Measurements from ENCODE around the gene TMCC3. TPM values are rescaled to one million over a fixed set of nuclear protein-coding genes. Genes with fewer than 3 reads are reported as not detected.
A peak's percentile ranks its signal among the peaks of the same experiment; 100 is the strongest.
"Not testable (repeated sequence)": the region's sequence is repeated elsewhere in the genome, so short reads cannot be mapped to it uniquely, and the experiment has no call there.

The TMCC3 gene
- polyA plus RNA-seq, 1 donor (not counting 4 experiments of a cell fraction or from before 2014, with no cell fraction given): 18.9 TPM

- Histone ChIP-seq H3K79me2 (ENCODE audit: control insufficient read depth, insufficient read depth, low read length) (peaks cover 21% of the 10 kb centered on the region), H3K9me1 (ENCODE audit: control insufficient read depth, extremely low read depth, insufficient read depth, low read length) (no peaks in the 10 kb centered on the region), H4K20me1 (ENCODE audit: control insufficient read depth, extremely low read depth, insufficient read depth, low read length) (no peaks in the 10 kb centered on the region), H3K4me1 (ENCODE audit: control insufficient read depth, extremely low read depth, insufficient read depth, low read length) (peaks cover 69% of the 10 kb centered on the region), H3K4me3 (ENCODE audit: control insufficient read depth in 2 of 3, extremely low read depth in 1 of 3, insufficient read depth in 2 of 3, low read depth in 1 of 3, low read length in 3 of 3) (no peak overlapping the region), H2AFZ (ENCODE audit: control insufficient read depth, low read length) (no peak overlapping the region), H3K27me3 (ENCODE audit: control insufficient read depth, extremely low read depth, insufficient read depth, low read length) (no peaks in the 10 kb centered on the region), H3K27ac (ENCODE audit: control insufficient read depth, insufficient read depth, low read length) (peak overlapping the region; percentile 24), H3K4me2 (ENCODE audit: control insufficient read depth, extremely low read depth, insufficient read depth, low read depth, low read length) (no peak overlapping the region), H3K9me3 (ENCODE audit: control insufficient read depth, low read depth, low read length) (no peaks in the 10 kb centered on the region), H3K9ac (ENCODE audit: control insufficient read depth, extremely low read depth, insufficient read depth, low read length) (no peak overlapping the region), H3K36me3 (ENCODE audit: control insufficient read depth in 2 of 2, extremely low read depth in 1 of 2, insufficient read depth in 2 of 2, low read length in 2 of 2) (no peaks in the 10 kb centered on the region)
- FAIRE-seq (no peak), DNase-seq (ENCODE audit: low read depth, low spot score) (no peak)
- dilution Hi-C loops (cut with MboI; ENCODE audit: extremely low pct_ligation_motif_present, low sequenced_read_pairs): no loop called here
- TF ChIP-seq EZH2 (IDR thresholded peaks at IDR 0.05; ENCODE audit: low read length) (no peak), CTCF (optimal IDR thresholded peaks at IDR 0.05 in 1 of 3, IDR thresholded peaks at IDR 0.05 in 1 of 3, conservative IDR thresholded peaks at IDR 0.05 in 1 of 3; ENCODE audit: extremely low read depth in 1 of 3, insufficient read depth in 2 of 3, low read length in 3 of 3) (no peak)
Measured at GRCh38 chr12:94593822-94594442, 56.4 kb downstream of the TMCC3 start.

- H3K4me2 ChIP-seq (ENCODE audit: control insufficient read depth, extremely low read depth, insufficient read depth, low read depth, low read length); H3K4me3 ChIP-seq (ENCODE audit: control insufficient read depth in 2 of 3, extremely low read depth in 1 of 3, insufficient read depth in 2 of 3, low read depth in 1 of 3, low read length in 3 of 3); H3K27ac ChIP-seq (ENCODE audit: control insufficient read depth, insufficient read depth, low read length); FAIRE-seq; H3K9me3 ChIP-seq (ENCODE audit: control insufficient read depth, low read depth, low read length); H3K27me3 ChIP-seq (ENCODE audit: control insufficient read depth, extremely low read depth, insufficient read depth, low read length); H3K9ac ChIP-seq (ENCODE audit: control insufficient read depth, extremely low read depth, insufficient read depth, low read length); H2AFZ ChIP-seq (ENCODE audit: control insufficient read depth, low read length); DNase-seq (ENCODE audit: low read depth, low spot score); H4K20me1 ChIP-seq (ENCODE audit: control insufficient read depth, extremely low read depth, insufficient read depth, low read length); H3K9me1 ChIP-seq (ENCODE audit: control insufficient read depth, extremely low read depth, insufficient read depth, low read length); dilution Hi-C loops (cut with MboI; ENCODE audit: extremely low pct_ligation_motif_present, low sequenced_read_pairs); H3K36me3 ChIP-seq (ENCODE audit: control insufficient read depth in 2 of 2, extremely low read depth in 1 of 2, insufficient read depth in 2 of 2, low read length in 2 of 2): not testable (repeated sequence)
- peaks cover 69% of the 10 kb centered on the region for H3K4me1 ChIP-seq (ENCODE audit: control insufficient read depth, extremely low read depth, insufficient read depth, low read length)
- H3K79me2 ChIP-seq (ENCODE audit: control insufficient read depth, insufficient read depth, low read length): peaks cover 25% of the 10 kb centered on the region
Measured at GRCh38 chr12:94592723-94593122, 57.6 kb downstream of the TMCC3 start.

- Histone ChIP-seq H3K4me3 (ENCODE audit: control insufficient read depth in 2 of 3, extremely low read depth in 1 of 3, insufficient read depth in 2 of 3, low read depth in 1 of 3, low read length in 3 of 3) (no peak overlapping the region), H3K36me3 (ENCODE audit: control insufficient read depth in 2 of 2, extremely low read depth in 1 of 2, insufficient read depth in 2 of 2, low read length in 2 of 2) (peaks cover 0 to 2% of the 10 kb centered on the region in 2 experiments), H4K20me1 (ENCODE audit: control insufficient read depth, extremely low read depth, insufficient read depth, low read length) (no peaks in the 10 kb centered on the region), H3K4me2 (ENCODE audit: control insufficient read depth, extremely low read depth, insufficient read depth, low read depth, low read length) (peak overlapping the region; percentile 37), H3K27me3 (ENCODE audit: control insufficient read depth, extremely low read depth, insufficient read depth, low read length) (no peaks in the 10 kb centered on the region), H3K9me3 (ENCODE audit: control insufficient read depth, low read depth, low read length) (no peaks in the 10 kb centered on the region), H3K4me1 (ENCODE audit: control insufficient read depth, extremely low read depth, insufficient read depth, low read length) (peaks cover 66% of the 10 kb centered on the region), H3K79me2 (ENCODE audit: control insufficient read depth, insufficient read depth, low read length) (peaks cover 31% of the 10 kb centered on the region), H3K9me1 (ENCODE audit: control insufficient read depth, extremely low read depth, insufficient read depth, low read length) (no peaks in the 10 kb centered on the region), H3K27ac (ENCODE audit: control insufficient read depth, insufficient read depth, low read length) (peak overlapping the region; percentile 32), H2AFZ (ENCODE audit: control insufficient read depth, low read length) (no peak overlapping the region), H3K9ac (ENCODE audit: control insufficient read depth, extremely low read depth, insufficient read depth, low read length) (peak overlapping the region; percentile 4)
- DNase-seq (ENCODE audit: low read depth, low spot score): no peak
- peak; percentile 77 for FAIRE-seq
- dilution Hi-C loops (cut with MboI; ENCODE audit: extremely low pct_ligation_motif_present, low sequenced_read_pairs): no loop called here
- TF ChIP-seq CTCF (optimal IDR thresholded peaks at IDR 0.05 in 1 of 3, IDR thresholded peaks at IDR 0.05 in 1 of 3, conservative IDR thresholded peaks at IDR 0.05 in 1 of 3; ENCODE audit: extremely low read depth in 1 of 3, insufficient read depth in 2 of 3, low read length in 3 of 3): no peak
- no peak for TF ChIP-seq EZH2 (IDR thresholded peaks at IDR 0.05; ENCODE audit: low read length)
Measured at GRCh38 chr12:94592080-94592479, 58.3 kb downstream of the TMCC3 start.

All from keratinocyte (primary cell).